GM19035 (cell line): ENCODE results near the gene EIF3M.
A peak's percentile ranks its signal among the peaks of the same experiment; 100 is the strongest.

Experiments
- ATAC-seq: cut with Tn5 transposase; IDR thresholded peaks from one replicate; pipeline ENCODE4 v1.9.1; 2021; ENCODE audit not compliant: unreplicated experiment

EIF3M gene

GRCh38 chr11:32583459-32584271 is at the start of gene EIF3M:
EIF3M (plus strand) TSS chr11:32583831; CDS start chr11:32583888, 57 bp downstream.
- ATAC-seq = peak; percentile 98

GRCh38 chr11:32538804-32539203 is 44.8 kb upstream of the EIF3M start:
- ATAC-seq = no peak

GRCh38 chr11:32549611-32550187 is 33.9 kb upstream of the EIF3M start:
- ATAC-seq = no peak

GRCh38 chr11:32550207-32550606 is 33.4 kb upstream of the EIF3M start:
- no peak for ATAC-seq

- no peak for ATAC-seq
Measured at GRCh38 chr11:32555091-32555490, 28.5 kb upstream of the EIF3M start.

GRCh38 chr11:32555895-32556294 is 27.7 kb upstream of the EIF3M start:
- ATAC-seq = no peak

GRCh38 chr11:32561835-32562234 is 21.8 kb upstream of the EIF3M start:
- ATAC-seq = no peak

- ATAC-seq = no peak
Measured at GRCh38 chr11:32562839-32563599, 20.6 kb upstream of the EIF3M start.

GRCh38 chr11:32563600-32563959 is 20.1 kb upstream of the EIF3M start:
- no peak for ATAC-seq

- no peak for ATAC-seq
Measured at GRCh38 chr11:32566517-32566916, 17.1 kb upstream of the EIF3M start.

GRCh38 chr11:32567154-32567553 is 16.5 kb upstream of the EIF3M start:
- no peak for ATAC-seq

- ATAC-seq = no peak
Measured at GRCh38 chr11:32569313-32569881, 14.2 kb upstream of the EIF3M start.

GRCh38 chr11:32571039-32571438 is 12.6 kb upstream of the EIF3M start:
- no peak for ATAC-seq

GRCh38 chr11:32573228-32573627 is 10.4 kb upstream of the EIF3M start:
- ATAC-seq = no peak

- ATAC-seq = no peak
Measured at GRCh38 chr11:32574421-32574820, 9.2 kb upstream of the EIF3M start.

- ATAC-seq = no peak
Measured at GRCh38 chr11:32575070-32575469, 8.6 kb upstream of the EIF3M start.

GRCh38 chr11:32576456-32576855 is 7.2 kb upstream of the EIF3M start:
- no peak for ATAC-seq

- no peak for ATAC-seq
Measured at GRCh38 chr11:32580967-32581366, 2.7 kb upstream of the EIF3M start.

GRCh38 chr11:32581556-32581955 is 2.1 kb upstream of the EIF3M start:
- ATAC-seq = no peak

GRCh38 chr11:32584921-32585320 is 1.3 kb downstream of the EIF3M start:
- no peak for ATAC-seq

GRCh38 chr11:32586576-32587190 is 3.1 kb downstream of the EIF3M start:
- ATAC-seq = no peak
